Muscle layer of duodenum (tissue), 2 donors: ENCODE data around the gene DNAJB6.
"Not testable (repeated sequence)": the region's sequence is repeated elsewhere in the genome, so short reads cannot be mapped to it uniquely, and the experiment has no call there.

Source experiments
- H3K27ac ChIP-seq: one replicate; pipeline ENCODE4 v1.7.0; 2013; ENCODE audit warnings: mild to moderate bottlenecking, low read length
- H3K27me3 ChIP-seq: one replicate; pipeline ENCODE4 v1.7.0; 2013; ENCODE audit warnings: low read depth, mild to moderate bottlenecking, control low read depth, low read length
- H3K36me3 ChIP-seq, 2 donors: one replicate each; pipeline ENCODE4 v1.7.0; 2013; ENCODE audit warnings: low read length in 2 of 2, control low read depth in 1 of 2, mild to moderate bottlenecking in 1 of 2; ENCODE audit not compliant: insufficient read depth in 2 of 2, control insufficient read depth in 1 of 2
- H3K4me1 ChIP-seq, 2 donors: one replicate each; pipeline ENCODE4 v1.7.0; 2013; ENCODE audit warnings: low read length in 2 of 2, mild to moderate bottlenecking in 2 of 2, control low read depth in 1 of 2, moderate library complexity in 1 of 2; ENCODE audit not compliant: insufficient read depth in 2 of 2, control insufficient read depth in 1 of 2
- H3K4me3 ChIP-seq, 2 donors: one replicate each; pipeline ENCODE4 v1.7.0; 2013; ENCODE audit warnings: low read length in 2 of 2, low read depth in 1 of 2, mild to moderate bottlenecking in 1 of 2
- H3K9me3 ChIP-seq, 2 donors: one replicate each; pipeline ENCODE4 v1.7.0; 2013; ENCODE audit warnings: low read length in 2 of 2, control low read depth in 1 of 2, mild to moderate bottlenecking in 1 of 2; ENCODE audit not compliant: control insufficient read depth in 1 of 2
- donor health status: healthy.

DNAJB6 gene

GRCh38 chr7:157331049-157331448 lies 5.8 kb upstream of the DNAJB6 start:
- H3K9me3 ChIP-seq, H3K4me3 ChIP-seq, H3K4me1 ChIP-seq, H3K27ac ChIP-seq, H3K36me3 ChIP-seq, H3K27me3 ChIP-seq: not testable (repeated sequence)

- no peak overlapping the region for H3K4me3 ChIP-seq
- H3K4me1 ChIP-seq = peaks cover 4 to 22% of the 10 kb centered on the region in 2 donors
- H3K9me3 ChIP-seq = no peaks in the 10 kb centered on the region
- no peak overlapping the region for H3K27ac ChIP-seq
- no peaks in the 10 kb centered on the region for H3K27me3 ChIP-seq
- peaks cover 0 to 3% of the 10 kb centered on the region in 2 donors for H3K36me3 ChIP-seq
These were observed 1.6 kb upstream of the DNAJB6 start for GRCh38 chr7:157335236-157335635.

GRCh38 chr7:157335991-157336382 lies 817 bp upstream of the DNAJB6 start:
- peaks cover 6 to 29% of the 10 kb centered on the region in 2 donors for H3K4me1 ChIP-seq
- no peaks in the 10 kb centered on the region for H3K9me3 ChIP-seq
- peaks cover 0 to 3% of the 10 kb centered on the region in 2 donors for H3K36me3 ChIP-seq
- H3K27ac ChIP-seq = peak overlapping the region; percentile 72
- H3K27me3 ChIP-seq = no peaks in the 10 kb centered on the region
- H3K4me3 ChIP-seq = peak overlapping the region; percentile 55 to 83

GRCh38 chr7:157337316-157338149 lies 729 bp downstream of the DNAJB6 start:
- peaks cover 6 to 38% of the 10 kb centered on the region in 2 donors for H3K4me1 ChIP-seq
- peak overlapping the region; percentile 94 for H3K27ac ChIP-seq
- H3K36me3 ChIP-seq = peaks cover 0 to 3% of the 10 kb centered on the region in 2 donors

GRCh38 chr7:157339777-157340677 lies 3.2 kb downstream of the DNAJB6 start:
- peaks cover 6 to 49% of the 10 kb centered on the region in 2 donors for H3K4me1 ChIP-seq

More at GRCh38 chr7:157337316-157338149, 729 bp downstream of the DNAJB6 start:
- Histone ChIP-seq H3K27me3 (no peaks in the 10 kb centered on the region), H3K9me3 (no peaks in the 10 kb centered on the region), H3K4me3 (peak overlapping the region; percentile 83 to 94)

GRCh38 chr7:157347217-157347904 lies 10.6 kb downstream of the DNAJB6 start:
- Histone ChIP-seq H3K27ac (no peak overlapping the region), H3K9me3 (no peaks in the 10 kb centered on the region), H3K4me3 (no peak overlapping the region), H3K4me1 (peaks cover 7 to 48% of the 10 kb centered on the region in 2 donors), H3K27me3 (no peaks in the 10 kb centered on the region), H3K36me3 (no peaks in the 10 kb centered on the region)

More at GRCh38 chr7:157339777-157340677, 3.2 kb downstream of the DNAJB6 start:
- Histone ChIP-seq H3K27me3 (no peaks in the 10 kb centered on the region), H3K9me3 (no peaks in the 10 kb centered on the region), H3K4me3 (no peak overlapping the region), H3K27ac (no peak overlapping the region), H3K36me3 (peaks cover 0 to 3% of the 10 kb centered on the region in 2 donors)

- H3K36me3 ChIP-seq = no peaks in the 10 kb centered on the region
- H3K27me3 ChIP-seq = no peaks in the 10 kb centered on the region
- no peaks in the 10 kb centered on the region for H3K9me3 ChIP-seq
- H3K4me1 ChIP-seq = peaks cover 7 to 44% of the 10 kb centered on the region in 2 donors
- no peak overlapping the region for H3K27ac ChIP-seq
- H3K4me3 ChIP-seq = no peak overlapping the region
These were observed 11.7 kb downstream of the DNAJB6 start for GRCh38 chr7:157348548-157348947.

- Histone ChIP-seq H3K4me1 (peaks cover 11 to 48% of the 10 kb centered on the region in 2 donors), H3K27me3 (no peaks in the 10 kb centered on the region), H3K9me3 (no peaks in the 10 kb centered on the region), H3K27ac (no peak overlapping the region), H3K36me3 (no peaks in the 10 kb centered on the region), H3K4me3 (no peak overlapping the region)
These were observed 15.7 kb downstream of the DNAJB6 start for GRCh38 chr7:157352516-157352915.

- H3K4me3 ChIP-seq = peak overlapping the region in 1 of 2 donors; percentile 15
- H3K27ac ChIP-seq = no peak overlapping the region
These were observed 19.1 kb downstream of the DNAJB6 start for GRCh38 chr7:157355784-157356511.

GRCh38 chr7:157357129-157358040 lies 20.6 kb downstream of the DNAJB6 start:
- no peak overlapping the region for H3K27ac ChIP-seq
- peaks cover 13 to 15% of the 10 kb centered on the region in 2 donors for H3K36me3 ChIP-seq
- H3K27me3 ChIP-seq = no peaks in the 10 kb centered on the region
- no peak overlapping the region for H3K4me3 ChIP-seq
- peaks cover 7 to 37% of the 10 kb centered on the region in 2 donors for H3K4me1 ChIP-seq
- no peaks in the 10 kb centered on the region for H3K9me3 ChIP-seq

More at GRCh38 chr7:157355784-157356511, 19.1 kb downstream of the DNAJB6 start:
- H3K36me3 ChIP-seq = peaks cover 8 to 15% of the 10 kb centered on the region in 2 donors
- no peaks in the 10 kb centered on the region for H3K27me3 ChIP-seq
- no peaks in the 10 kb centered on the region for H3K9me3 ChIP-seq
- H3K4me1 ChIP-seq = peaks cover 7 to 39% of the 10 kb centered on the region in 2 donors
